HepG2 (cell line): ENCODE results near the gene BSN. TPM values are rescaled to one million over a fixed set of nuclear protein-coding genes. Genes with fewer than 3 reads are reported as not detected.

Source experiments
- DMTF1 ChIP-seq: sonication (generic); formaldehyde crosslinking; IDR thresholded peaks from 2 replicates; pipeline ENCODE4 v1.4.0; 2020; ENCODE audit warnings: mild to moderate bottlenecking, missing genetic modification reagents
- FOXP4 ChIP-seq: sonication (generic); formaldehyde crosslinking; IDR thresholded peaks from 2 replicates; pipeline ENCODE4 v1.4.0; 2020; ENCODE audit warnings: missing genetic modification reagents
- HMG20A ChIP-seq: IDR thresholded peaks from 2 replicates; pipeline ENCODE4 v1.6.1; 2016; ENCODE audit warnings: borderline replicate concordance
- MIER3 ChIP-seq: IDR thresholded peaks from 2 replicates; pipeline ENCODE4 v1.6.1; 2016; ENCODE audit warnings: missing compliant biosample characterization, borderline replicate concordance
- NCOA2 ChIP-seq: sonication (generic); formaldehyde crosslinking; IDR thresholded peaks from 2 replicates; pipeline ENCODE4 v1.8.0; 2022; ENCODE audit warnings: inconsistent platforms
- PREB ChIP-seq: sonication (generic); formaldehyde crosslinking; IDR thresholded peaks from 2 replicates; pipeline ENCODE4 v1.4.0; 2020; ENCODE audit warnings: missing genetic modification reagents
- RBAK ChIP-seq: sonication (generic); formaldehyde crosslinking; IDR thresholded peaks from 2 replicates; pipeline ENCODE4 v1.5.1; 2020; ENCODE audit warnings: mild to moderate bottlenecking, missing genetic modification reagents
- RERE ChIP-seq: IDR thresholded peaks from 2 replicates; pipeline ENCODE4 v1.6.1; 2016; ENCODE audit warnings: low read depth, missing genetic modification reagents, missing compliant biosample characterization
- STAG1 ChIP-seq: sonication (generic); formaldehyde crosslinking; IDR thresholded peaks from 2 replicates; pipeline ENCODE4 v1.4.0; 2020; ENCODE audit warnings: missing genetic modification reagents
- TAF1 ChIP-seq: sonication (generic); formaldehyde crosslinking; IDR thresholded peaks from 2 replicates; pipeline ENCODE4 v1.4.0; 2020; ENCODE audit warnings: missing genetic modification reagents
- TGIF2 ChIP-seq: IDR thresholded peaks from 2 replicates; pipeline ENCODE4 v1.6.1; 2016; ENCODE audit warnings: control low read depth, missing compliant biosample characterization
- XRCC5 ChIP-seq: fragments of 200-400 bp; formaldehyde crosslinking; optimal IDR thresholded peaks from 2 replicates; pipeline ENCODE3; 2017; ENCODE audit warnings: mild to moderate bottlenecking, low read length
- ZFP41 ChIP-seq: sonication (generic); formaldehyde crosslinking; IDR thresholded peaks from 2 replicates; pipeline ENCODE4 v1.4.0; 2020; ENCODE audit warnings: mild to moderate bottlenecking, missing genetic modification reagents, borderline replicate concordance
- ZNF235 ChIP-seq: sonication (generic); formaldehyde crosslinking; IDR thresholded peaks from 2 replicates; pipeline ENCODE4 v1.8.1; 2023; ENCODE audit warnings: mild to moderate bottlenecking, missing genetic modification reagents, borderline replicate concordance
- ZNF451 ChIP-seq: sonication (generic); formaldehyde crosslinking; IDR thresholded peaks from 2 replicates; pipeline ENCODE4 v1.5.0; 2020; ENCODE audit warnings: mild to moderate bottlenecking, missing genetic modification reagents
- ZNF670 ChIP-seq: sonication (generic); formaldehyde crosslinking; IDR thresholded peaks from 2 replicates; pipeline ENCODE4 v1.8.0; 2022; ENCODE audit warnings: mild to moderate bottlenecking, missing genetic modification reagents, borderline replicate concordance
- ZNF75D ChIP-seq: sonication (generic); formaldehyde crosslinking; IDR thresholded peaks from 2 replicates; pipeline ENCODE4 v1.8.1; 2023; ENCODE audit warnings: missing genetic modification reagents, mild to moderate bottlenecking, borderline replicate concordance
- polyA plus RNA-seq, 8 experiments: library from polyadenylated mRNA; depleted of rRNA in 3 of 8; stranded (reverse) in 7 of 8; unstranded in 1 of 8; fragments of >200 nt; fragmentation: Illumina TruSeq in 4 of 8; extraction: Trizol in 4 of 8; gene quantifications; 2 replicates each; pipeline versions ENCODE4 v1.2.1 to v1.2.3, GENCODE V29; 2011 to 2016; ENCODE audit warnings: low read depth in 4 of 8, missing spikeins in 1 of 8, mixed read lengths in 1 of 8; ENCODE audit not compliant: insufficient read depth in 1 of 8
- total RNA-seq, 5 experiments: library from RNA; depleted of rRNA; stranded (reverse); fragments of >200 nt; fragmentation: Illumina TruSeq; extraction: Trizol; gene quantifications; 2 replicates each; pipeline ENCODE4 v1.2.3, GENCODE V29; 2016; ENCODE audit warnings: low read depth in 1 of 5

Gene BSN
- total and polyA plus RNA-seq, 2 of the 13 experiments (the other 11 are each of a cell fraction or from before 2014, with no cell fraction given): 0.42 to 0.86 TPM

GRCh38 chr3:49671291-49672288, 117.3 kb downstream of the BSN start (continued):
- TF ChIP-seq PREB (no peak), NCOA2 (CRISPR knock-in tag) (peak; percentile 77), HMG20A (CRISPR knock-in tag) (peak; percentile 63), ZNF235 (CRISPR knock-in tag) (peak; percentile 26; the same call in 1 of the 2 replicates), ZNF451 (CRISPR knock-in tag) (peak; percentile 60; the same call in 1 of the 2 replicates), DMTF1 (CRISPR knock-in tag) (no peak), ZNF75D (no peak), ZFP41 (CRISPR knock-in tag) (no peak), TAF1 (CRISPR knock-in tag) (no peak), XRCC5 (peak; percentile 39), ZNF670 (CRISPR knock-in tag) (no peak), STAG1 (peak; percentile 96), TGIF2 (CRISPR knock-in tag) (peak; percentile 58; the same call in 1 of the 2 replicates), FOXP4 (CRISPR knock-in tag) (peak; percentile 91), RERE (no peak), RBAK (0 out of 2 replicates have a peak, but pooled peaks have one; percentile 56), MIER3 (peak; percentile 50; the same call in 1 of the 2 replicates)
